ENCODE data around the gene LURAP1L.
"Not testable (repeated sequence)": the region's sequence is repeated elsewhere in the genome, so short reads cannot be mapped to it uniquely, and the experiment has no call there.

The LURAP1L gene

DNA sequence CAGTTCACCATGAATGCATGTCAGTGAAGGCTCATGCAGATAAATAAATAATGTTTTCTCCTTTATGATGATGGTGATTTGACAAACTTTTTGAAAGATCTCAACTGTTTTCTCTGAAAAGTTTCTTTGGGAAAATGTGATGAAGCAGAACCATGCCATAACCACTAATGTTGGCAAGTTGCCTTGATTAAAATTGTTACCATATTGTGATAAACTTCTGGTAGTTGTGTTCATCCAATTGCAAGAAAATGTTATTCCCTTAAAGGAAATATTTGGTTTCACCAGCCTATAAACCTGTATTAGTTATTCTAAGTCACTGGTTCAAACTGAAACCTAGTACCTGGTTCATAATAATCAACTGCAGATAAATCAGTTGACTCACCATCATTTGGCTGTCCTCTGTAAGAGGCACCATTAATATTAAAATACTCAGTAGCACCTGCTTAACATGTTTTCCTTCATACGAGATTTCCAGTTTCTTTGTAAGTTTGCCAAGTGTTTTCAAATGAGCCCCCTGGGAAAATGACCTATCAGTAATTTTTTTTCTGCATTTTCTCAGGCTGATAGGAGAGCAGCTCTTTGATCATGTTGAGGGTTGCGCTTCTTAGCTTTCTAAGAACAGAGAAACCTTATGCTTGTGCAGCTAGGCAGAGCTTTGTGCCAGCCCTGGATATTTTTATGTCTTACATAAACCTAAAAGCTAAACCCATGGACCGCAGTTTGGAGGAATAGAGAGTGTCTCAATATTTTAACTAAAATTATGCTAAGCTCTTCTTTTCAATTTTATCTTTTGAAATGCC lies 88.0 kb downstream of the LURAP1L start:
- DNase-seq, result no peak

DNA sequence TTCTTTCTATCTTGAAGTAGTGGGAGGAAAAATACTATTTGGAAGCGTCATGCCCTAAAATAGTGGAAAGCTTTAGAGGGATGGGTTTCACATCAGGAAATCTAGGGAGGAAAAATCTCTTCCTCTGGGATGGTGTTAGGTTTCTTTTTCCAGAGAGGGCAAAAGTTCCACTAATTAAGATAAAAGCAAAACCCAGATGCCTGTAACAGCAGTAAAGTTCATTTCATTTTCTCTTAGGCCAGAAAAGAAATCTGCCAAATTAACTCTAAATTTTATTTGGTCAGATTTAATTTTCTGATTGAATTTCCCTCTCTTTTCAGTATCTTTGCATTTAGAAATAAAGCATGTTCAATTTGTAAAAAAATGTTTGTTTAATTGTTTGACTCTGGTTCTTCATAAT lies 88.8 kb downstream of the LURAP1L start:
- DNase-seq, result no peak

DNA sequence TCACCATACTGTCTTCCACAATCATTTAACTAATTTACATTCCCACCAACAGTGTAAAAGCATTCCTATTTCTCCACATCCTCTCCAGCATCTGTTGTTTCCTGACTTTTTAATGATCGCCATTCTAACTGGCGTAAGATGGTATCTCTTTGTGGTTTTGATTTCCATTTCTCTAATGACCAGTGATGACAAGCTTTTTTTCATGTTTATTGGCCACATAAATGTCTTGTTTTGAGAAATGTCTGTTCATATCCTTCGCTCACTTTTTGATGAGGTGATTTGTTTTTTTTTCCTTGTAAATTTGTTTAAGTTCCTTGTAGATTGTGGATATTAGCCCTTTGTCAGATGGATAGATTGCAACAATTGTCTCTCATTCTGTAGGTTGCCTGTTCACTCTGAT lies 90.6 kb downstream of the LURAP1L start:
- not testable (repeated sequence) for DNase-seq
